ENCODE measurements around the gene WASHC3. TPM values are rescaled to one million over a fixed set of nuclear protein-coding genes. Genes with fewer than 3 reads are reported as not detected.

WASHC3 gene
- total and polyA plus RNA-seq, 10 of the 15 experiments (the other 5 are each of a cell fraction or from before 2014, with no cell fraction given): 18.8 to 106 (median 64.3) TPM

DNA sequence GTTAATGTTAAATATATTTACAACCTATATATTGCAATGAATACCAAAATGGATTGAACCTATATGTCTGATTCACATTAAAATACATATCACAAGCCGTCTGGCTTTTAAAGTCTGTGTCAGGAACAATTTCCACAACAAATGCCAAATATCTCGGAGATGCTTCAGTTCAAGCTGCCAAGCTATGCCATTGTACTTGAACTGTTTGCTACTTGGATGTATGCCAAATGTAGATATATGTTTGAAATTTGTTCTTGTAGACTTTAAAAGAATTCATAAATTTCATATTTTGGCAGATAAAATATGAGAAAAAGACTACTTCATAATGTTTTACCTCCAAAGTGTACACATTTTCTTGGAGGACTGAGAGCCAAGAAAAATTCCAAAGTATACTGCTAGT is 37.0 kb downstream of the WASHC3 start (continued):
- no peak for TF ChIP-seq KDM1A (IDR thresholded peaks at IDR 0.05; ENCODE audit: borderline replicate concordance)
- TF ChIP-seq ATF7 (IDR thresholded peaks at IDR 0.05; ENCODE audit: low read depth): no peak

DNA sequence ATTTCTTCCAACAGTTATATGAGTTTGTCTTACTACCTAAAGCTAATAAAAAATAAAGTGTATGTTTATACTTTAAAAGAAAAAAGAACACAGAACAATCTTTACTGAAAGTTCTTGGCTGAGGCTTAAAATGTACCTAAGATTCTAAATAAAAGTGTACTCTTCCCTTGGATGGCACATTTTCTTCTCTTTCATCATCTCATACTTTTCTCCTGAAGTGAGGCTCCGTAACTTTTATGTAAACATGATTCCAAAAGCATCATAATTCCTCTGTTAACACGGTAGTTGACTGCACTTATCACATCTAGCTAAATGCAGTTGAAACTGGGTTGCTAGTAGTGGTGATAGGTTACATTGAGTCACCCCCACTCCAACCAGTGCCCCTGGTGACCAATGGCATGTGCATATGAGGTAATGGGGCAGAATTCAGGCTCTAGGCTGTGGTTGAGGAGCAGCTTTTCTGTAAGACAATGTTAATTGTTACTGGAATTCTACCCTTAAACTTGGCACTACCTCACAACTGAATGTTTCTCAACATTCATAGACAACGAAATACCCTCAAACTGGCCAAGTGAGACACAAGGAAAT is 38.4 kb downstream of the WASHC3 start:
- POLR2A ChIA-PET: interaction anchor here (0.5 to 1.2 kb wide), 3 partner anchors 15 to 55 kb away, joined by 3 read pairs; no protein-coding TSS in a partner anchor
- H3K27ac ChIP-seq (ENCODE audit: control insufficient read depth, insufficient read depth): no peak overlapping the region
- no peak overlapping the region for H3K4me2 ChIP-seq (ENCODE audit: control insufficient read depth, insufficient read depth)
- H4K20me1 ChIP-seq (ENCODE audit: control insufficient read depth, insufficient read depth): no peaks in the 10 kb centered on the region
- no peak overlapping the region for H3K4me3 ChIP-seq
- in situ Hi-C loops (cut with MboI) (no loop called here), intact Hi-C loops (cut with micrococcal nuclease; ENCODE audit: unreplicated experiment) (no loop called here)
- SMC1A ChIA-PET (ENCODE audit: uncharacterized antibody, unreplicated experiment): interaction anchor here (0.7 to 3.0 kb wide), 5 partner anchors 10 to 85 kb away, joined by 3 to 9 read pairs (median 3); partner anchors contain the start of gene WASHC3
- FAIRE-seq (no peak), ATAC-seq (no peak), DNase-seq (ENCODE audit: low read depth, low spot score) (no peak)
- H3K4me1 ChIP-seq (ENCODE audit: control insufficient read depth, insufficient read depth, low read length): no peaks in the 10 kb centered on the region
- no peak overlapping the region for H2AFZ ChIP-seq (ENCODE audit: control insufficient read depth, low read depth, low read length)
- no peaks in the 10 kb centered on the region; the same call in 1 of the 2 replicates for H3K79me2 ChIP-seq (ENCODE audit: control insufficient read depth, insufficient read depth, low read length)
- peaks cover 0 to 6% of the 10 kb centered on the region in 2 experiments for H3K36me3 ChIP-seq (ENCODE audit: control insufficient read depth in 2 of 2, insufficient read depth in 2 of 2, low read length in 1 of 2)
- H3K9me3 ChIP-seq (replicated peaks; ENCODE audit: control insufficient read depth, insufficient read depth, low read length): no peaks in the 10 kb centered on the region
- RAD21 ChIA-PET (ENCODE audit: unreplicated experiment): interaction anchor here (1.4 kb wide), 1 partner anchor 49 kb away, joined by 3 read pairs; no protein-coding TSS in a partner anchor
- WGBS (ENCODE audit: insufficient coverage, insufficient replicate concordance, low lambda C conversion rate, missing lambda C conversion rate): 93% methylated on average over 3 of the region's 3 CpGs
- CTCF ChIA-PET: interaction anchor here (0.7 to 1.5 kb wide), 2 partner anchors 12 to 47 kb away, joined by 3 to 4 read pairs; no protein-coding TSS in a partner anchor
- no peak overlapping the region for H3K9ac ChIP-seq (ENCODE audit: control insufficient read depth, insufficient read depth, low read length)
- BruUV-seq (replicated peaks): no TSS peak
- no peaks in the 10 kb centered on the region for H3K27me3 ChIP-seq (replicated peaks in 1 of 2; ENCODE audit: control insufficient read depth in 2 of 2, insufficient read depth in 2 of 2, low read length in 1 of 2)
- TF ChIP-seq ZNF217 (IDR thresholded peaks at IDR 0.05) (no peak), RAD21 (IDR thresholded peaks at IDR 0.05; ENCODE audit: insufficient read depth, low read depth, low read length) (no peak), MLLT1 (IDR thresholded peaks at IDR 0.05) (no peak), STAT3 (IDR thresholded peaks at IDR 0.05; ENCODE audit: low read depth, low read length) (no peak), PAX5 (IDR thresholded peaks at IDR 0.05; ENCODE audit: borderline replicate concordance, low read depth, low read length) (no peak), LARP7 (IDR thresholded peaks at IDR 0.05) (no peak), POLR2AphosphoS5 (IDR thresholded peaks at IDR 0.05; ENCODE audit: low read length) (no peak), CBFB (IDR thresholded peaks at IDR 0.05; ENCODE audit: low read depth) (no peak), ESRRA (IDR thresholded peaks at IDR 0.05; ENCODE audit: low read length) (no peak), NFIC (IDR thresholded peaks at IDR 0.05; ENCODE audit: low read depth, low read length) (no peak), RUNX3 (IDR thresholded peaks at IDR 0.05; ENCODE audit: low read length) (no peak), POLR2AphosphoS2 (IDR thresholded peaks at IDR 0.05; ENCODE audit: low read depth, low read length) (no peak), CEBPZ (IDR thresholded peaks at IDR 0.05; ENCODE audit: low read depth, low read length) (no peak), YY1 (IDR thresholded peaks at IDR 0.05; ENCODE audit: low read depth, low read length) (no peak), ZNF274 (IDR thresholded peaks at IDR 0.05; ENCODE audit: insufficient read depth, insufficient read length) (no peak)
- TF ChIP-seq, protein P1, sequence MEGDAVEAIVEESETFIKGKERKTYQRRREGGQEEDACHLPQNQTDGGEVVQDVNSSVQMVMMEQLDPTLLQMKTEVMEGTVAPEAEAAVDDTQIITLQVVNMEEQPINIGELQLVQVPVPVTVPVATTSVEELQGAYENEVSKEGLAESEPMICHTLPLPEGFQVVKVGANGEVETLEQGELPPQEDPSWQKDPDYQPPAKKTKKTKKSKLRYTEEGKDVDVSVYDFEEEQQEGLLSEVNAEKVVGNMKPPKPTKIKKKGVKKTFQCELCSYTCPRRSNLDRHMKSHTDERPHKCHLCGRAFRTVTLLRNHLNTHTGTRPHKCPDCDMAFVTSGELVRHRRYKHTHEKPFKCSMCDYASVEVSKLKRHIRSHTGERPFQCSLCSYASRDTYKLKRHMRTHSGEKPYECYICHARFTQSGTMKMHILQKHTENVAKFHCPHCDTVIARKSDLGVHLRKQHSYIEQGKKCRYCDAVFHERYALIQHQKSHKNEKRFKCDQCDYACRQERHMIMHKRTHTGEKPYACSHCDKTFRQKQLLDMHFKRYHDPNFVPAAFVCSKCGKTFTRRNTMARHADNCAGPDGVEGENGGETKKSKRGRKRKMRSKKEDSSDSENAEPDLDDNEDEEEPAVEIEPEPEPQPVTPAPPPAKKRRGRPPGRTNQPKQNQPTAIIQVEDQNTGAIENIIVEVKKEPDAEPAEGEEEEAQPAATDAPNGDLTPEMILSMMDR (IDR thresholded peaks at IDR 0.05 in 2 of 3, conservative IDR thresholded peaks at IDR 0.05 in 1 of 3; ENCODE audit: control insufficient read depth in 2 of 3, extremely low read depth in 1 of 3, insufficient read depth in 1 of 3, low read depth in 3 of 3, low read length in 3 of 3): no peak
